ENCODE measurements around the gene KLHL29.

DNA sequence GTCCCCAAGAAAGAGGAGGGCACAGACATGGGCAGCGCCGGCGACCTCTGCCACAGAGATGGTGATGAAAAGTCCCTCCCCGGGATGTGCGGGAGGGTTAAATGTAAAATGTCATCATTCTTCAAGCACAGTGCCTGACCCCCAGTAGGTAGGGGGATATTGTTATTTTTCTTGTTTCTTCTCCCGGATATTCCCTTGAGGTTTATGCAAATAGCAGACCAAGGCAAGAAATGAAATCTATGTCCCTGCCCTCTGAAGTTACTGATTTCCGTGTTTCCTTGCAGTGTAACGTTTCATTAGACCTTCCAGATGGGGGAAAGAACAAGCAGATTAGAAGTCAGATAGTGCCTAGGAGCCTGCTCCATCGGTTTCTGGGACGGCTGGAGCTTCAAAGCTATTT is 158.3 kb downstream of the KLHL29 start:
- TF ChIP-seq, protein P1, sequence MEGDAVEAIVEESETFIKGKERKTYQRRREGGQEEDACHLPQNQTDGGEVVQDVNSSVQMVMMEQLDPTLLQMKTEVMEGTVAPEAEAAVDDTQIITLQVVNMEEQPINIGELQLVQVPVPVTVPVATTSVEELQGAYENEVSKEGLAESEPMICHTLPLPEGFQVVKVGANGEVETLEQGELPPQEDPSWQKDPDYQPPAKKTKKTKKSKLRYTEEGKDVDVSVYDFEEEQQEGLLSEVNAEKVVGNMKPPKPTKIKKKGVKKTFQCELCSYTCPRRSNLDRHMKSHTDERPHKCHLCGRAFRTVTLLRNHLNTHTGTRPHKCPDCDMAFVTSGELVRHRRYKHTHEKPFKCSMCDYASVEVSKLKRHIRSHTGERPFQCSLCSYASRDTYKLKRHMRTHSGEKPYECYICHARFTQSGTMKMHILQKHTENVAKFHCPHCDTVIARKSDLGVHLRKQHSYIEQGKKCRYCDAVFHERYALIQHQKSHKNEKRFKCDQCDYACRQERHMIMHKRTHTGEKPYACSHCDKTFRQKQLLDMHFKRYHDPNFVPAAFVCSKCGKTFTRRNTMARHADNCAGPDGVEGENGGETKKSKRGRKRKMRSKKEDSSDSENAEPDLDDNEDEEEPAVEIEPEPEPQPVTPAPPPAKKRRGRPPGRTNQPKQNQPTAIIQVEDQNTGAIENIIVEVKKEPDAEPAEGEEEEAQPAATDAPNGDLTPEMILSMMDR (conservative IDR thresholded peaks at IDR 0.05; ENCODE audit: low read length): no peak
- TF ChIP-seq EZH2phosphoT487 (IDR thresholded peaks at IDR 0.05; ENCODE audit: borderline replicate concordance): no peak

All from Loucy (cell line).